HG03159 (cell line): ENCODE results near the gene FLNB.
"Not testable (repeated sequence)": the region's sequence is repeated elsewhere in the genome, so short reads cannot be mapped to it uniquely, and the experiment has no call there.

Source experiments
- ATAC-seq: cut with Tn5 transposase; IDR thresholded peaks from one replicate; pipeline ENCODE4 v1.9.1; 2021; ENCODE audit warnings: mild to moderate bottlenecking, moderate library complexity; ENCODE audit not compliant: unreplicated experiment

FLNB gene

DNA sequence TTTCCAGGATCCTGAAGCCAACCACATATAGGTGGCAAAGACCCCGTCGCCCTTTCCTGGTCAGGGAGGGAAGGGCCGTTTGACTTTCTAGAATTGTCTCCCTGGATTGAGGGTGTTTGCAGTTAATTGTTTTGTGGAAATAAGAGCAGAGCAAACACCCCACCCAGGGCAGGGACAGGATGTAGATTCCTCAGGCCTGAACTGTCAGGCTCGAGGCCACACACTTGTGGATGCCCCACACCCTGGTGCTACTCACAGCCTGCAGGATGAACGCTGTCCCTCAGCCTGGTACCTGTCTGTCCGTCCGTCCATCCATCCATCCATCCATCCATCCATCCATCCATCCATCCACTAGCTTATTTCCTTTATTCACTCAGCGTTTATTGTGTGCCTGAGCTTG lies 29.9 kb upstream of the FLNB start:
- ATAC-seq = no peak

- ATAC-seq = no peak
Observed at GRCh38 chr3:57980416-57980815, 27.8 kb upstream of the FLNB start.

- no peak for ATAC-seq
Observed at GRCh38 chr3:57981483-57982087, 26.6 kb upstream of the FLNB start.

DNA sequence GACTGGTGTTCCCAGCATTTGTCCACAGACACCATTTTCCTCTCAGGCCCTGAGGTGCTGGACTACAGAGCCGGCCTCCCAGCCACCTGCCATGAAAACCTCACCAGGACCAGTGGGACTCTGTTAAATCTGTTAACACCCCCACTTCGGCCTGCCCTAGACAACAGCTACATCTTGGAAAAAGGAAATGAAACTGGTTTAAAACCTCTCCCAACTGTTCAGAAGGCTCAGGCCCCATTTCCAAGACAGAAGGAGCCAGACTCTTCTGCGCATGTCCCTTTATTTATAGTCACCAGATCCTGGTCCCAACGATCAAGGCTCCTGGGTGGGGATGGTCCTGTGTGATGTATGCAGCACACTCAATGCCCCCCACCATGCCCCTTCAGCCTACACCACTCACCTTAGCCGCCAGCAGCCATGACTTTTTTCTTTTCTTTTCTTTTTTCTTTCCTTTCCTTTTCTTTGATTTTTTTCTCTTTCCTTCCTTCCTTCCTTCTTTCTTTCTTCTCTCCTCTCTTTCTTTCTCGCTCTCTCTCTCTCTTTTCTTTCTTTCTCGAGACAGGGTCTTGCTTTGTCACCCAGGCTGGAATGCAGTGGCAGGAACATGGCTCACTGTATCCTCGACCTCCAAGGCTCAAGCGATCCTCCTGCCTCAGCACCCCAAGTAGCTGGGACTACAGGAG lies 25.5 kb upstream of the FLNB start:
- no peak for ATAC-seq

- peak; percentile 95 for ATAC-seq
Observed at GRCh38 chr3:57983734-57984518, 24.3 kb upstream of the FLNB start.

- no peak for ATAC-seq
Observed at GRCh38 chr3:57985176-57985983, 22.8 kb upstream of the FLNB start.

- ATAC-seq = no peak
Observed at GRCh38 chr3:57985984-57986246, 22.3 kb upstream of the FLNB start.

DNA sequence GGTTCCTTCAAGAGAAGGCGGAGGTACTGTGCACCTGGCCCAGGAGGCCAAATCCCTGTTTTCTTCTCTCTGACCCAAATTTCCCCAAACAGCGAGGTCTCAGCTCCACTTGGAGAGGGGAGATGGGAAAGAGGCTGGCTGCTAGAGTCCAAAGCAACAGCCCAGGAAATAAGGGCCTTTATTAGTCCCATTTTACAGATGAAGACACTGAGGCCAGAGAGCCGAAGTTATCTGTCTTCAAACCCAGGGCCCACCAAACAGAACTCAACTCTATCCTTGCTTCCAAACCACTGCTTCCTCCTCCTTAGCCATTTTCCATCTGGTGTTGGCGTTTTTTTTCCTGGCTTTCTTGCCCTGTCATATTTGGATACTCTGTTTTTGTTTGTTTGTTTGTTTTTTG lies 22.0 kb upstream of the FLNB start:
- no peak for ATAC-seq

GRCh38 chr3:57989198-57989597 lies 19.0 kb upstream of the FLNB start:
- ATAC-seq = not testable (repeated sequence)

DNA sequence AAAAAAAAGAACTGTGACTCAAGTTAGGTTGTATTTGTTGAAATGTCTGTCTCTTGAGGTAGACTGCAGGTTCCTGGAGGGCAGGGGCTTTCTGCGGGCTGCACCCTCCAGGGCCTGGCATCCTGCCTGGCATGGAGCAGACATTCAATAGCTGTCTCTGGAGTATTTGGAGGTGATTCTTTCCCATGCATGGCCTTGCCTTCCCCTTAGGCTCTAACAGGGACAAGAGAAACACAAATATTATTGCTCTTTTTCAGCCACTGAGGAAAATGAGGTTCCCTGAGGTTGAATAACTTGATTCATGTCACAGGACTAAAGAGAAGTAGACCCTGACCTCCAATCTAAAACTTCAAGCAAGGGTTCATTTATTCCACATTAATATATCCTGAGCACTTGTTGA lies 18.6 kb upstream of the FLNB start:
- no peak for ATAC-seq

DNA sequence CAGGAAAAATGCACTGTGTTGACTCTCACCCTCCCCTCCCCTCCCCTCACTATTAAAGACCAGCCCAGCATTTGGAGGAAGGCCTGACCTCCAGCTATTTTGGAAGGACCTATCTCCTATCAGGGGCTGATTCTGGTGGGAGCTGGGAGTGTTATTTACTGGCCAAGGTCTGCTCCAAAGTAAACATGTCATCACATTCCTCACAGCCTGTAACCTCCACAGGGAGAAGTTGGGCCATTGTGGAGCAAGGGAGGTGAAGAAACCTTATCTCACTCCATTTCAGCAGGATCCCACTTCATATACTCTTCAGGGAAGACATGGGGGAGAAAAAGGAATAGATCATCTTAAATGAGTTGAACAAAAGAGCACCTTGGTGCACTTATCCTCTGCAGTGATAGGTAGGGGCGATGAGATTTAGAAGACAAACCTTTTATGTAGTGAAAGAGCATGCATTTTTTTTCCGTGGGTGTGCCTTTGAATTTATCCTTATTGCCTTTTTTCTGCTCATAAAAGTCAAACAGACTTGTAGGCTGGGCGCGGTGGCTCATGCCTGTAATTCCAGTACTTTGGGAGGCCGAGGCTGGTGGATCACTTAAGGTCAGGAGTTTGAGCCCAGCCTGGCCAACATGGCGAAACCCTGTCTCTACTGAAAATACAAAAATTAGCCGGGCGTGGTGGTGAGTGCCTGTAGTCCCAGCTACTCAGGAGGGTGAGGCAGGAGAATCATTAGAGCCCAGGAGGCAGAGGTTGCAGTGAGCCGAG lies 15.6 kb upstream of the FLNB start:
- ATAC-seq = no peak

GRCh38 chr3:57998366-57999283 lies 9.6 kb upstream of the FLNB start:
- no peak for ATAC-seq

- ATAC-seq = no peak
Observed at GRCh38 chr3:57999417-58000115, 8.7 kb upstream of the FLNB start.

DNA sequence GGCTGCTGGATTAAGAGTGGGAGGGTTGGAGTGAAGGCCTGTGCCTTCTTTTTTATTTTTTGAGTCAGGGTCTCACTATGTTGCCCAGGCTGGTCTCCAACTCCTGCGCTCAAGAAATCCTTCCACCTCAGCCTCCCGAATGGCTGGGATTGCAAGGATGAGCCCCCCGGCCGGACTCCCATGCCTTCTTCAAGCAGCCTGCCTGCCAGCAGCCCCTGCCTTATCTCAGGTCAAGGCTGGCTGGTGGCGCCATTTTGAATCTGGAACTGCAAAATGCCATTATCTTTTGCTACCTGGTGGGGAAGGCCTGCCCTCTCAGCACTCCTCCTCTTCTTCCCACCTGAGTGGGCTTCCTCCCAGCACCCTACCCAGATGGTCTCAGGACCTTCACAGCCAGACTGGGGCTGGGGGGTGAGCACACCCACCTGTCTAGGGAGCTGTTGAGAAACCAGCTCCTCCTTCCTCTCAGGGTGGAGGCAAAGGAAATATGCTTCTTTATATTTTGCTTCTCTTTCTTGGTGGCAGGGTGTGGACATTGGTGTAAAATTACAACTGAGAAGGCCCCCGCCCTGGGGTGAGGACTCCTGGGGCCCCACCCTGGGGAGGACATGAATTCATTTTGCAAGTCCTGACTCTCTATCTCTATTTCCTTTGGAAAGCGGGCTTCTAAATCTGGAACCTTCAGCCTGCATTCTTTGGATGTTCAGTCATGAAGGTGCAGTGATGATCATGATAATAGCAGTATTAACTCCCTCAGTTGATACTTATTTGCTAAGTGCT lies 7.7 kb upstream of the FLNB start:
- ATAC-seq = no peak

- ATAC-seq = no peak
Observed at GRCh38 chr3:58001086-58001467, 7.1 kb upstream of the FLNB start.

DNA sequence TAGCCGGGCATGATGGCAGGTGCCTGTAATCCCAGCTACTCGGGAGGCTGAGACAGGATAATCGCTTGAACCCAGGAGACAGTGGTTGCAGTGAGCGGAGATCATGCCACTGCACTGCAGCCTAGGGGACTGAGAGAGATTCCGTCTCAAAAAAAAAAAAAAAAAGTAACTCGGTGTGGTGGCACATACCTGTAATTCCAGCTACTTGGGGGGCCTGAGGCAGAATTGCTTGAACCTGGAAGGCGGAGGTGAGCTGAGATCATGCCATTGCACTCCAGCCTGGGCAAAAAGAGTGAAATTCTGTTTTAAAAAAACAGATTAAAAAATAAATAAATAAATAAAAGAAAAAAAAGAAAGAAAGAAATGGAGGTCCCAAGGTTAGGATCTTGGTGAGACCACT lies 6.2 kb upstream of the FLNB start:
- no peak for ATAC-seq

GRCh38 chr3:58003093-58003492 lies 5.1 kb upstream of the FLNB start:
- ATAC-seq = no peak

DNA sequence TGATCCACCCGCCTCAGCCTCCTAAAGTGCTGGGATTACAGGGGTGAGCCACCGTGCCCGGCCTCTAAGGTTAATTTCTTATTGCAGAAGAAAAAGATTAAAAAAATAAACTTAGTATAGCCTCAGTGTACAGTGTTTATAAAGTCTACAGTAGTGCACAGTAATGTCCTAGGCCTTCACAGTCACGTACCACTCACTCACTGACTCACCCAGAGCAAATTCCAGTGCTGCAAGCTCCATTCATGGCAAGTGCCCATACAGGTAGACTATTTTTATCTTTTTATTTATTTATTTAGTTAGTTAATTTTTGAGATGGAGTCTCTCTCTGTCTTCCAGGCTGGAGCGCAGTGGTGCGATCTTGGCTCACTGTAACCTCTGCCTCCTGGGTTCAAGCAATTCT lies 3.2 kb upstream of the FLNB start:
- no peak for ATAC-seq
